Naive thymus-derived CD4-positive, alpha-beta T cell (primary cell): Measurements from ENCODE around the gene FGFR2. TPM values are rescaled to one million over a fixed set of nuclear protein-coding genes. Genes with fewer than 3 reads are reported as not detected.

Source experiments
- ATAC-seq: fragments of 150-1000 bp; cut with Tn5 transposase; 2 replicates; pipeline ENCODE4 v1.10.0; 2021; ENCODE audit warnings: mild to moderate bottlenecking, moderate library complexity
- CTCF ChIA-PET: fragments of 350-600 bp; sonication (Branson Sonifier 250); formaldehyde crosslinking; loops from one replicate; lab custom pipeline; 2021; ENCODE audit warnings: antibody characterized with exemption; lab: Charles Lee
- POLR2A ChIA-PET: fragments of 350-600 bp; sonication (Branson Sonifier 250); formaldehyde crosslinking; loops from one replicate; lab custom pipeline; 2021; ENCODE audit warnings: antibody characterized with exemption, inconsistent platforms; lab: Charles Lee
- DNase-seq, 9 donors: peaks; one replicate each; pipeline versions ENCODE4 v3.0.0 to v3.0.0-alpha.2; 2020 to 2022; ENCODE audit warnings: mixed read lengths in 1 of 9
- H3K27ac ChIP-seq: one replicate; pipeline ENCODE4 v1.7.0; 2013; ENCODE audit warnings: mild to moderate bottlenecking, low read depth, low read length, moderate library complexity
- H3K27me3 ChIP-seq, 2 donors: one replicate each; pipeline ENCODE4 v1.7.0; 2013; ENCODE audit warnings: low read length in 2 of 2, mild to moderate bottlenecking in 2 of 2, moderate library complexity in 2 of 2; ENCODE audit not compliant: control insufficient read depth in 2 of 2, insufficient read depth in 2 of 2
- H3K36me3 ChIP-seq, 3 experiments: 1 replicate in 2 of 3; 2 replicates in 1 of 3; pipeline ENCODE4 v1.7.0; 2013; ENCODE audit warnings: low read length in 3 of 3, mild to moderate bottlenecking in 3 of 3, moderate library complexity in 1 of 3; ENCODE audit not compliant: insufficient read depth in 3 of 3, control insufficient read depth in 2 of 3
- H3K4me1 ChIP-seq, 2 donors: one replicate each; pipeline ENCODE4 v1.7.0; 2013; ENCODE audit warnings: low read length in 2 of 2, mild to moderate bottlenecking in 2 of 2, moderate library complexity in 1 of 2; ENCODE audit not compliant: control insufficient read depth in 2 of 2, insufficient read depth in 2 of 2
- H3K4me3 ChIP-seq: 2 replicates; pipeline ENCODE4 v1.7.0; 2013; ENCODE audit warnings: mild to moderate bottlenecking, low read length
- H3K9me3 ChIP-seq, 3 experiments: 1 replicate in 2 of 3; 2 replicates in 1 of 3; pipeline ENCODE4 v1.7.0; 2013; ENCODE audit warnings: low read length in 3 of 3; ENCODE audit not compliant: control insufficient read depth in 2 of 3
- H3K27ac Mint-ChIP-seq, 9 donors: one replicate each; pipeline ENCODE4 v1.8.0; 2020 to 2022; ENCODE audit warnings: mixed read lengths in 9 of 9, mild to moderate bottlenecking in 8 of 9, moderate library complexity in 5 of 9, inconsistent platforms in 2 of 9
- H3K27me3 Mint-ChIP-seq, 5 donors: one replicate each; pipeline ENCODE4 v1.8.0; 2021 to 2022; ENCODE audit warnings: mixed read lengths in 5 of 5, mild to moderate bottlenecking in 1 of 5
- H3K36me3 Mint-ChIP-seq, 5 donors: one replicate each; pipeline ENCODE4 v1.8.0; 2020 to 2022; ENCODE audit warnings: mixed read lengths in 5 of 5, mild to moderate bottlenecking in 3 of 5, inconsistent platforms in 1 of 5
- H3K4me1 Mint-ChIP-seq, 7 donors: one replicate each; pipeline ENCODE4 v1.8.0; 2020 to 2022; ENCODE audit warnings: mixed read lengths in 7 of 7, mild to moderate bottlenecking in 3 of 7, inconsistent platforms in 1 of 7
- H3K4me3 Mint-ChIP-seq, 10 donors: one replicate each; pipeline ENCODE4 v1.8.0; 2020 to 2022; ENCODE audit warnings: mild to moderate bottlenecking in 10 of 10, mixed read lengths in 10 of 10, moderate library complexity in 6 of 10, inconsistent platforms in 2 of 10
- H3K9me3 Mint-ChIP-seq, 11 donors: one replicate each; pipeline ENCODE4 v1.8.0; 2020 to 2022; ENCODE audit warnings: mixed read lengths in 11 of 11, mild to moderate bottlenecking in 4 of 11, inconsistent platforms in 1 of 11, moderate library complexity in 1 of 11
- intact Hi-C, 2 donors: fragments of 100-400 bp; cut with micrococcal nuclease; formaldehyde crosslinking; loops; one replicate each; pipeline ENCODE4 v1.15.1; 2023
- polyA plus RNA-seq, 2 donors: library from polyadenylated mRNA; unstranded; fragments of 300-500 nt; fragmentation: Illumina TruSeq; gene quantifications; one replicate each; pipeline ENCODE4 v1.2.3, GENCODE V29; 2021
- total RNA-seq, 6 experiments: library from RNA in 5 of 6; stranded (reverse) in 5 of 6; gene quantifications; 1 replicate in 5 of 6; 2 replicates in 1 of 6; pipeline ENCODE4 v1.2.3 and lab custom pipeline; 2021 to 2026

FGFR2 gene
- total and polyA plus RNA-seq, 7 experiments from 2014 or later, result 0.88 to 1.2 TPM; not detected in 5

DNA sequence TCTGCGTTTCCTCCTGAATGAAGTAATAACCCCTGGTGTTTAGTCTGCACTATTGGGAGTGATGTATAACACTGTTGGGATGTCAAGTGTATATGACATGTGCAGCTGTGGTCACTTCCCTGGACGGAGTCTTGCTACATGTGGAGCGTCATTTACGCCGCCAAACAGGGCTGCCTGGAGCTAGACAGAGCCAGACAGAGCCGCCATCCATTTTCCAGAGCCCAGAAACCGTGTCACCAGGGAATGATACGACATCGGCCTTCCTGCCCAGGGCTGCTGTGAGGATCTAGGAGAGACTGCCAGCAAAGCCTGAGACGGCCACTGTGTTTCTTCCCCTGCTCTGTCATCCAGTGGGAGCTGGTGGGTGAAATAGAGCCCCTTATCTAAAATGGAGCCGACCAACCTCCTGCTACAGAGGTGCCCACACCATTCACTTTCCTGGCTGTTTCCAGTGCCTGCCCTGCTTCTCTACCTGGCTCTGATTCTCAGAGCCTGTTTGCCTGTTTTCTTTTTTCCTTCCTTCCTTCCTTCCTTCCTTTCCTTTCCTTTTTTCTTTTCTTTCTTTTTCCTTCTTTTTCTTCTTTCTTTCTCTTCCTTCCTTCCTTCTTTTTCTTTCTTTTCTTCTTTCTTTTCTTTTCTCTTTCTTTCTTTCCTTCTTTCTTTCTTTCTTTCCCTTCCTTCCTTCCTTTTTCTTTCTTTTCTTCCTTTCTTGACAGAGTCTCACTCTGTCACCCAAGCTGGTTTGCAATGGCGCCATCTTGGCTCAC lies 13.3 kb upstream of the FGFR2 start:
- H3K36me3 ChIP-seq, result no peaks in the 10 kb centered on the region
- ATAC-seq (no peak), DNase-seq (no peak)
- POLR2A ChIA-PET, result no interaction called here
- Mint-ChIP-seq H3K4me3 (no peak overlapping the region), H3K27ac (no peak overlapping the region), H3K4me1 (peaks cover 0 to 6% (median 0%) of the 10 kb centered on the region in 7 donors), H3K27me3 (peaks cover 5 to 48% (median 31%) of the 10 kb centered on the region in 5 donors), H3K9me3 (peaks cover 0 to 1% (median 0%) of the 10 kb centered on the region in 11 donors), H3K36me3 (no peaks in the 10 kb centered on the region)
- no peaks in the 10 kb centered on the region for H3K27me3 ChIP-seq
- no peak overlapping the region for H3K4me3 ChIP-seq
- intact Hi-C loops, result no loop called here
- CTCF ChIA-PET, result no interaction called here
- no peaks in the 10 kb centered on the region for H3K9me3 ChIP-seq
- H3K27ac ChIP-seq, result no peak overlapping the region
- no peaks in the 10 kb centered on the region for H3K4me1 ChIP-seq

DNA sequence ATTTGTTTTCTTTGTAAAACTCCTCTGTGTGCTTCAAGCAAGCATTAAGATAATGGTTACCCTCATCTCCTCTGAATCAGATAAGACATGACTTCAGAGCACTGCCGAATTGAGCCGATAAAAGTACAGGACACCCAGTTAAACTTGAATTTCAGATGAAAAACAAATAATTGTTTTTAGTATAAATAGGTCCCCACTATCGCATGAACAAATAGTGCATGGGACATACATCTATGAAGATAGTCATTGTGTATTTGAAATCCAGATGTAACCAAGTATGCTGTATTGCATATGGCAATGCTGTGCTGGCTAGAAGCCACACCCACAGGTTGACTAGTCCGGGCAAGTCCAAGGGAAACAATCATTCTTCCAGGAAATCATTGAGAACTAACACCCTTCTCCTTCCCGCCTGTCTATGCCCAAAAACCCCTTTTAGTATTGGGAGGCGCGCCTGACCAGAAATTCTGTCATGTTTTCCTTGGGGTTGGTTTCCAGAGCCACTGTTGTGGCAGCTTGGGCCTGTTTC lies 12.6 kb upstream of the FGFR2 start:
- no peak overlapping the region for H3K4me3 ChIP-seq
- no peaks in the 10 kb centered on the region for H3K36me3 ChIP-seq
- H3K9me3 Mint-ChIP-seq, result peaks cover 0 to 1% (median 0%) of the 10 kb centered on the region in 11 donors
- H3K27ac Mint-ChIP-seq, result no peak overlapping the region
- ATAC-seq (no peak), DNase-seq (no peak)
- no peaks in the 10 kb centered on the region for H3K9me3 ChIP-seq
- H3K4me1 Mint-ChIP-seq, result peaks cover 0 to 6% (median 0%) of the 10 kb centered on the region in 7 donors
- H3K36me3 Mint-ChIP-seq, result no peaks in the 10 kb centered on the region
- POLR2A ChIA-PET, result no interaction called here
- H3K27ac ChIP-seq, result no peak overlapping the region
- no peaks in the 10 kb centered on the region for H3K27me3 ChIP-seq
- H3K4me1 ChIP-seq, result no peaks in the 10 kb centered on the region
- H3K27me3 Mint-ChIP-seq, result peaks cover 5 to 47% (median 35%) of the 10 kb centered on the region in 5 donors
- H3K4me3 Mint-ChIP-seq, result no peak overlapping the region
- intact Hi-C loops, result no loop called here
- CTCF ChIA-PET, result no interaction called here

DNA sequence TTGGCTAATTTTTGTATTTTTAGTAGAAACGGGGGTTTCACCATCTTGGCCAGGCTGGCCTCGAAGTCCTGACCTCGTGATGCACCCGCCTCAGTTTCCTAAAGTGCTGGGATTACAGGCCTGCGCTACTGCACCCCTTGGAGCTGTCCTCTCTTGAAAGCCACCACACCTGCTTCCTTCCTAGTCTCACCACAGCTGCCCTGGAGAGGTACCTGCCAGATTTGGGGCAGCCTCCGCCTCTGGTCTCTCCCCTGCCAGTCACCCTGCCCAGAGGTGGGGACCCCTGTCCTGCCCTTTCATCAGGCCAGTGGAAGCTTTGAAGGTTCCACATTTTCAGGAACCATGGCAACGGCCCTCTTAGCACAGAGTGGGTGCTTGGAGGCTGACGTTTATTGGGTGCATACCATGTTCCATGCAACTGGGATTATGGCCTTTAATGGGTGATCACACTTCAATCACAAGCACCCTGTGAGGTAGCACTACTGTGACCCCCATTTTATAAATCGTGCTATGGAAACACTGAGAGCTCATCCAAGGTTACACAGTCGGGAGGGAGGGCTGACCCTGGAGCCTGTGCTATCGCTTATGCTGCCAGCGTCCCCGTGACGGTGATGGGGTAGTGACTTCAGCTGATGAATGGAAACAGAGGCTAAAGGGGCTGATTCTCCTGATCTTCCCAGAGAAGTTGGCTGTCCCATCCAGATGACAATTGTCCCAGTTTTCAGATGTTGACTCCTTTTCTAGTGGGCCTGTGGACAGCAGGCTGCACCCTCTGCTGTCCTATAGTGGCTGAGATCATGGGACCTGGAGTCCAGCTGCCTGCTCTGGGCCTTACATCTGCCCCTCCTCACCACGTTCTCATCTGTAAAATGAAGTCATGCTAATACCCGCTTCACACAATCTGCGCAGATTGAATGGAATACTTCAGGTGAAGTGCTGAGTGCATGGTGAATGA lies 11.5 kb upstream of the FGFR2 start:
- POLR2A ChIA-PET, result no interaction called here
- no peaks in the 10 kb centered on the region for H3K27me3 ChIP-seq
- H3K27ac Mint-ChIP-seq, result no peak overlapping the region
- intact Hi-C loops, result loop anchor here in 1 of 2 donors (2.0 kb wide), 1 partner anchor 667 kb away; no protein-coding TSS in a partner anchor
- no peaks in the 10 kb centered on the region for H3K36me3 Mint-ChIP-seq
- peaks cover 0 to 6% (median 0%) of the 10 kb centered on the region in 7 donors for H3K4me1 Mint-ChIP-seq
- H3K4me3 ChIP-seq, result no peak overlapping the region
- no peaks in the 10 kb centered on the region for H3K9me3 ChIP-seq
- no peaks in the 10 kb centered on the region for H3K4me1 ChIP-seq
- DNase-seq, result no peak
- ATAC-seq, result no peak
- CTCF ChIA-PET, result no interaction called here
- H3K27ac ChIP-seq, result no peak overlapping the region
- H3K4me3 Mint-ChIP-seq, result peak overlapping the region in 2 of 10 donors; percentile 32 to 68
- peaks cover 5 to 44% (median 35%) of the 10 kb centered on the region in 5 donors for H3K27me3 Mint-ChIP-seq
- H3K9me3 Mint-ChIP-seq, result peaks cover 0 to 1% (median 0%) of the 10 kb centered on the region in 11 donors
- no peaks in the 10 kb centered on the region for H3K36me3 ChIP-seq

- Histone ChIP-seq H3K27ac (no peak overlapping the region), H3K36me3 (no peaks in the 10 kb centered on the region), H3K27me3 (no peaks in the 10 kb centered on the region), H3K9me3 (no peaks in the 10 kb centered on the region), H3K4me1 (no peaks in the 10 kb centered on the region), H3K4me3 (no peak overlapping the region)
- H3K27me3 Mint-ChIP-seq, result peaks cover 5 to 49% (median 38%) of the 10 kb centered on the region in 5 donors
- POLR2A ChIA-PET, result no interaction called here
- no peaks in the 10 kb centered on the region for H3K36me3 Mint-ChIP-seq
- H3K4me3 Mint-ChIP-seq, result no peak overlapping the region
- peaks cover 0 to 6% (median 0%) of the 10 kb centered on the region in 7 donors for H3K4me1 Mint-ChIP-seq
- peaks cover 0 to 1% (median 0%) of the 10 kb centered on the region in 11 donors for H3K9me3 Mint-ChIP-seq
- intact Hi-C loops, result loop anchor here in 1 of 2 donors (2.0 kb wide), 1 partner anchor 666 kb away; no protein-coding TSS in a partner anchor
- no peak overlapping the region for H3K27ac Mint-ChIP-seq
- DNase-seq (peak in 1 of 9 donors; percentile 58), ATAC-seq (peak; percentile 58)
- CTCF ChIA-PET, result no interaction called here
These were observed 10.4 kb upstream of the FGFR2 start for GRCh38 chr10:121608469-121609190.

DNA sequence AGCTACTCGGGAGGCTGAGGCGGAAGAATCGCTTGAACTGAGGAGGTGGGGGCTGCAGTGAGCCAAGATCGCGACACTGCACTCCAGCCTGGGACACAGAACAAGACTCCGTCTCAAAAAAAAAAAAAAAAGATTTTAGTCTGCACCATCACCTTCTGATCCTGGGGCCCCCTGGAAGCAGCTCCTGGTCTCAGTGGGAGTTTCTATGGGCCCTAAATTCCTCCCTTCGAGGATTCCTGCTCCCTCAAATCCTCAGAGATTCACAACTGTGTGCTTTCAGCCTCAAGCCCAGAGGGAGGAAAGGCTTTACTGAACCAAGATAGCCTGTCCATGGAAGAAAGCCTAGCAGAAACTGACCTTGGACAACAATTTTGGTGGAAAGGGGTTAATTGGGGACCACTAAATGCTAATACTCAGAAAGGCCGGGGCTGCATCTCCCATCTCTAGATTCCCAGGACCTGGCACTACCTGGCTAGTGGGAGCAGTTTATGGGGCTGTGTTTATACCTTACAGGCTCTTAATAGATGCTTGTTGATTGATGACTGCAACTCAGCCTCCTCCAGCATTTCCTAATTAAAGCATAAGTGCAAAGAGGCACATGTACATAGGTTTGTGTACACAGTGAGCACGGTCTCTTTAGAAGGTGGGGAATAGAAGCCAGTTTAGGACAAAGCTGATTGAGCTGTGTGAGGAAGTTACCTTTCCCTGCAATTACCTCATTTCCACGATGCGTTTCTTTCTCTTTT lies 9.2 kb upstream of the FGFR2 start:
- ChIA-PET CTCF (no interaction called here), POLR2A (no interaction called here)
- no peak overlapping the region for H3K4me3 ChIP-seq
- H3K4me1 ChIP-seq, result no peaks in the 10 kb centered on the region
- no peaks in the 10 kb centered on the region for H3K27me3 ChIP-seq
- Mint-ChIP-seq H3K27me3 (peaks cover 5 to 54% (median 38%) of the 10 kb centered on the region in 5 donors), H3K9me3 (no peaks in the 10 kb centered on the region), H3K4me3 (no peak overlapping the region), H3K27ac (no peak overlapping the region), H3K4me1 (peaks cover 0 to 6% (median 0%) of the 10 kb centered on the region in 7 donors), H3K36me3 (no peaks in the 10 kb centered on the region)
- ATAC-seq (no peak), DNase-seq (no peak)
- no peaks in the 10 kb centered on the region for H3K9me3 ChIP-seq
- no peak overlapping the region for H3K27ac ChIP-seq
- no peaks in the 10 kb centered on the region for H3K36me3 ChIP-seq
- intact Hi-C loops, result loop anchor here in 1 of 2 donors (2.0 kb wide), 1 partner anchor 665 kb away; no protein-coding TSS in a partner anchor
